ENCODE measurements around the gene PHLDA3. TPM values are rescaled to one million over a fixed set of nuclear protein-coding genes. Genes with fewer than 3 reads are reported as not detected.

PHLDA3 gene
- total RNA-seq, 6 experiments from 2014 or later = 1.0 to 10.9 (median 2.7) TPM

DNA sequence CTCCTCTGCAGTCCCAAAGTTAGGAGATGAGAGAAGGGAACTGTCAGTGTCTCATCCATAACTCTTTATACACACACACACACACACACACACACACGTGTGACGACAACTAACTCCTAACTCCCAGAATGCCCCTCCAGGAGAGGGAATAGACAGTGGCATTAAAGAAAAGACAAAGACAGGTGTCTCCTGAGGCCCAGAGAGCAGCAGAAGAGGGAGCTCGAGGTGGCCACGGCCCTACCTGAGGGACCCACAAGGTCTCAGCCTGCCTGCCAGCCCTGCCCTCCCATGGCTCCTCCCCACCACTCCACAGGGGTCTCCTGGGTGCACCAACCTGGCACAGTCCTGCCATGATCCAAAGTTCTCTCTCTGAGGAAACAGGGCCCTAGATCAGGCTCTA lies 1.6 kb upstream of the PHLDA3 start:
- no peaks in the 10 kb centered on the region for H3K36me3 ChIP-seq
- DNase-seq = no peak

DNA sequence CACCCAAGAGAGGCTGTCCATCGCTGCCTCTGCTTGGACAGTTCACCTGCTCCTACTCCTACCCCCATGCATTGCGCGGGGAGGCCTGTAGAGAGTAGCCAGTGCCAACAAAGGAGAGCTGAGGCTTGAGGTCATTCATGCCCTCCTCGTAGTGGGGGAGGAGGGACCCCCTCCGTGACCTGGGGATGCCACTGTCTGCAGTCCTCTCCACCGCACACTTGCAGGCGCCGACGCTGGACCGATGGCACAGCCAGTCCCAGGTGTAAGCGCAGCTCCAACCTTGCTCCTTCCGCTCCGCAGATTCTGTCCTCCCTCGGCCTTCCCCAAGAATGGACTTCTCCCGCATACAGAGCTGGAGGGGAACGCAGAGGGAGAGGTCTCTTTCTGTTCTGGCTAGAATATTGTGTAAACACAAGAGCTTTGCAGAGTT lies 672 bp upstream of the PHLDA3 start:
- Histone ChIP-seq H3K4me3 (peak overlapping the region in 1 of 3 donors; percentile 58), H3K4me1 (peaks cover 0 to 4% (median 0%) of the 10 kb centered on the region in 4 donors), H3K9me3 (no peaks in the 10 kb centered on the region), H3K27ac (no peak overlapping the region), H3K27me3 (no peaks in the 10 kb centered on the region), H3K36me3 (no peaks in the 10 kb centered on the region)
- ATAC-seq (peak in 2 of 4 donors; percentile 6 to 9), DNase-seq (no peak)
- 34% methylated on average over 8 of the region's 16 CpGs for WGBS (ENCODE audit: insufficient coverage, low coverage, low lambda C conversion rate, missing lambda C conversion rate)
- TF ChIP-seq POLR2A (IDR thresholded peaks at IDR 0.05) = no peak
- TF ChIP-seq, protein P1, sequence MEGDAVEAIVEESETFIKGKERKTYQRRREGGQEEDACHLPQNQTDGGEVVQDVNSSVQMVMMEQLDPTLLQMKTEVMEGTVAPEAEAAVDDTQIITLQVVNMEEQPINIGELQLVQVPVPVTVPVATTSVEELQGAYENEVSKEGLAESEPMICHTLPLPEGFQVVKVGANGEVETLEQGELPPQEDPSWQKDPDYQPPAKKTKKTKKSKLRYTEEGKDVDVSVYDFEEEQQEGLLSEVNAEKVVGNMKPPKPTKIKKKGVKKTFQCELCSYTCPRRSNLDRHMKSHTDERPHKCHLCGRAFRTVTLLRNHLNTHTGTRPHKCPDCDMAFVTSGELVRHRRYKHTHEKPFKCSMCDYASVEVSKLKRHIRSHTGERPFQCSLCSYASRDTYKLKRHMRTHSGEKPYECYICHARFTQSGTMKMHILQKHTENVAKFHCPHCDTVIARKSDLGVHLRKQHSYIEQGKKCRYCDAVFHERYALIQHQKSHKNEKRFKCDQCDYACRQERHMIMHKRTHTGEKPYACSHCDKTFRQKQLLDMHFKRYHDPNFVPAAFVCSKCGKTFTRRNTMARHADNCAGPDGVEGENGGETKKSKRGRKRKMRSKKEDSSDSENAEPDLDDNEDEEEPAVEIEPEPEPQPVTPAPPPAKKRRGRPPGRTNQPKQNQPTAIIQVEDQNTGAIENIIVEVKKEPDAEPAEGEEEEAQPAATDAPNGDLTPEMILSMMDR (IDR thresholded peaks at IDR 0.05) = no peak
- intact Hi-C loops (cut with DNase I) = no loop called here

More for the DNA sequence above, 1.6 kb upstream of the PHLDA3 start:
- TF ChIP-seq, protein P1 (IDR thresholded peaks at IDR 0.05) = no peak
- no peak for TF ChIP-seq POLR2A (IDR thresholded peaks at IDR 0.05)
- H3K4me1 ChIP-seq = peaks cover 0 to 4% (median 0%) of the 10 kb centered on the region in 4 donors
- no peaks in the 10 kb centered on the region for H3K27me3 ChIP-seq
- H3K9me3 ChIP-seq = no peaks in the 10 kb centered on the region
- H3K4me3 ChIP-seq = no peak overlapping the region
- no peak overlapping the region for H3K27ac ChIP-seq
- WGBS (ENCODE audit: insufficient coverage, low coverage, low lambda C conversion rate, missing lambda C conversion rate) = 59% methylated on average over 4 of the region's 4 CpGs
- no peak for ATAC-seq
- intact Hi-C loops (cut with DNase I) = no loop called here

DNA sequence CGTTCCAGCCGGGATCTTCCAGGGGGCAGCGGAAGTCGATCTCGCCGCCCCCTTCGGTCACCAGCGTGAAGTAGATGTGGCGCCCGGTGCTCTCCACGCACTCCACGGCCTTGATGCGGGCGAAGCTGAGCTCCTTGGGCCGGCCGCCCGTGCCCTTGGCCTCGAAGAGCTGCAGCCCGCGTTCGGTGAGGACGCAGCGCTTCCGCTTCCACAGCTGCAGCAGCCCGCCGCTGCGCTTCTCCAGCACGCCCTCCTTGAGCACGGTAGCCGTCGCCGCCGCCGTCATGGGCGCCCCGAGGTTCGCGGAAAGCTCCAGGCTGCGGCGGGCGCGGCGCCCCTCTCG lies 516 bp downstream of the PHLDA3 start:
- intact Hi-C loops (cut with DNase I) = no loop called here
- no peaks in the 10 kb centered on the region for H3K36me3 ChIP-seq
- peaks cover 0 to 4% (median 0%) of the 10 kb centered on the region in 4 donors for H3K4me1 ChIP-seq
- ATAC-seq (peak; percentile 12 to 49 (median 38)), DNase-seq (peak in 1 of 3 donors; percentile 57)
- no peaks in the 10 kb centered on the region for H3K9me3 ChIP-seq
- peak overlapping the region; percentile 44 to 58 (median 47) for H3K4me3 ChIP-seq
- TF ChIP-seq, protein P1 (IDR thresholded peaks at IDR 0.05) = no peak
- no peak for TF ChIP-seq POLR2A (IDR thresholded peaks at IDR 0.05)
- H3K27ac ChIP-seq = no peak overlapping the region
- H3K27me3 ChIP-seq = no peaks in the 10 kb centered on the region
- WGBS (ENCODE audit: insufficient coverage, low coverage, low lambda C conversion rate, missing lambda C conversion rate) = no CpG with 5 or more reads among the region's 44 CpGs

DNA sequence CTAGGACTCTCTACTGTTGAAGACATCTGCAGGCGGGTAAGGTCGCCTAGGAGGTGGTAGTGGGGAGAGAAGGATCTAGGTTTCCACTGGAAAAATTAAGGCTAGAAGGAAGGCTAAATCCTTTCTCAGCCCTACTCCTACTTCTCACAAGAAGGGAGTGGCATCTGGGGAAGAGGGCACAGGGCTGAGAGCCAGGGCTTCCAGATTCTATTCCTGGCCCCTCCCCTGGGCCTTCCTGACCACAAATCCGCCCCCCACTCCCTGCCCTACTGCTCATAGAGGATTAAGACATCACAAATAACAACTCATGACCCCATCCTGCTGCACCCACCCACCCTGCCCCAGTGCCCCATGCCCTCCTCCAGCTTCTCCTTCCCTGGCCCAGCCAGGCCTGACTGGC lies 2.5 kb downstream of the PHLDA3 start:
- Histone ChIP-seq H3K4me3 (no peak overlapping the region), H3K36me3 (no peaks in the 10 kb centered on the region), H3K27me3 (no peaks in the 10 kb centered on the region), H3K4me1 (peaks cover 0 to 4% (median 0%) of the 10 kb centered on the region in 4 donors), H3K27ac (no peak overlapping the region), H3K9me3 (no peaks in the 10 kb centered on the region)
- no CpG with 5 or more reads among the region's 3 CpGs for WGBS (ENCODE audit: insufficient coverage, low coverage, low lambda C conversion rate, missing lambda C conversion rate)
- ATAC-seq (no peak), DNase-seq (no peak)
- TF ChIP-seq, protein P1 (IDR thresholded peaks at IDR 0.05) = no peak
- no peak for TF ChIP-seq POLR2A (IDR thresholded peaks at IDR 0.05)
- intact Hi-C loops (cut with DNase I) = no loop called here
